ENCODE measurements around the gene FBN1. TPM values are rescaled to one million over a fixed set of nuclear protein-coding genes. Genes with fewer than 3 reads are reported as not detected.

FBN1 gene
- total RNA-seq = 72.1 and 94.6 TPM in 2 replicates

- DNase-seq (ENCODE audit: low read depth in 2 of 2) = peak; percentile 64 to 88
Observed at GRCh38 chr15:48645558-48646330, at the start of gene FBN1. FBN1 (minus strand) TSS chr15:48645709; CDS start chr15:48644769, 940 bp downstream.

DNA sequence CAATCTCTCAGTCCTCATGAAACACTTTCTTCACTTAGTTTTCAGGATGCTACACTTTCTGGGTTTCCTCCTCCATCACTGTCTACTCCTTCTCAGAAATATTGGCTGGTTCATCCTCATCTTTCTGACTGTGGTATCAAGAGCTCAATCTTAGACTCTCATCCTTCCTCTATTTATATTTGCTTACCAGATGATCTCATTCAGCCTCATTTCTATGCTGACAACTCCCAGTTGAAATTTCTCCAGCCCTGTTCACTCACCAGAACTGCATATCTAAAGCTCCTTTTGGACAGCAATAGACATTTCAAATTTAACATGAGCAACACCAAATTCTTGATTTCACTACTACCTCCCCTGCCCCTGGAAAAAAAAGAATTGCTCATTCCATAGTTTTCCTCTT lies 48.0 kb upstream of the FBN1 start:
- no peak for DNase-seq (ENCODE audit: low read depth in 2 of 2)

DNA sequence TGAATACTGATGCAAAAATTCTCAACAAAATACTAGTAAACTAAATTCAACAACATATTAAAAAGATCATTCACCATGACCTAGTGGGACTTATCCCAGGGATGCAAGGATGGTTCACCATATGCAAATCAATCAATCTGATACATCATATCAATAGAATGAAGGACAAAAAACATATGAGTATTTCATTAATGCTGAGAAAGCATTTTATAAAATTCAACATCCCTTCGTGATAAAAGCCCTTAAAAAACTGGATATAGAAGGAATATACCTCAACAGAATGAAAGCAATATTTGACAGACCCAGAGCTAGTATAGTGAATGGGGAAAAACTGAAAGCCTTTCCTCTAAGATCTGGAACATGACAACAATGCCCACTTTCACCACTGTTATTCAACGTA lies 43.0 kb upstream of the FBN1 start:
- DNase-seq (ENCODE audit: low read depth in 2 of 2) = no peak

- DNase-seq (ENCODE audit: low read depth in 2 of 2) = no peak
Observed at GRCh38 chr15:48683991-48684765, 38.7 kb upstream of the FBN1 start.

DNA sequence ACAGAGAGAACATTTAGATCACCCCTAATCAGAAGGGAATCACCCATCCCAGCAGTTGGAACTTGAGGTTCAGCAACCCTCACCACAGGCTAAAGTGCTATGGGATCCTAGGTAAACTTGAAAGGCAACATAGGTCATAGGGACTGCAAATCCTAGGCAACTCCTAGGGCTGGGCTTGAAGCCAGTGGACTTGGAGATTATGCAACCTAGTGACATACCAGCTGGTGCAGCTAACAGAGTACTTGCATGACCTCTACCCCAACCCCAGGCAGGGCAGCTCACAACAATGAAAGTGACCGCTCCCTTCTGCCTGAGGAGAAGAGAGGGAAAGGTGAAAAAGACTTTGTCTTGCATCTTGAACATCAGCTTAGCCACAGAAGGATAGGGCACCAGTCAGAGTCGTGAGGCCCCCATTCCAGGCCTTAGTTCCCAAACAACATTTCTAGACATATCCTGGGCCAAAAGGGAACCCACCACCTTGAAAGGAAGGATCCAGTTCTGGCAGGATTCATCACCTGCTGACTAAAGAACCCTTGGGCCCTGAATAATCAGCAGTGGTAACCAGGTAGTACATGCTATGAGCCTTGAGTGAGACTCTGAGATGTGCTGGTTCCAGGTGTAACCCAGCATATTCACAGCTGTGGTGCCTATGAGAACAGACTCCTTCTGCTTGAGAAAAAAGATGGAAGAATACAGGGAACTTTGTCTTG lies 37.6 kb upstream of the FBN1 start:
- DNase-seq (ENCODE audit: low read depth in 2 of 2) = no peak

GRCh38 chr15:48681353-48681752 lies 35.8 kb upstream of the FBN1 start:
- no peak for DNase-seq (ENCODE audit: low read depth in 2 of 2)

DNA sequence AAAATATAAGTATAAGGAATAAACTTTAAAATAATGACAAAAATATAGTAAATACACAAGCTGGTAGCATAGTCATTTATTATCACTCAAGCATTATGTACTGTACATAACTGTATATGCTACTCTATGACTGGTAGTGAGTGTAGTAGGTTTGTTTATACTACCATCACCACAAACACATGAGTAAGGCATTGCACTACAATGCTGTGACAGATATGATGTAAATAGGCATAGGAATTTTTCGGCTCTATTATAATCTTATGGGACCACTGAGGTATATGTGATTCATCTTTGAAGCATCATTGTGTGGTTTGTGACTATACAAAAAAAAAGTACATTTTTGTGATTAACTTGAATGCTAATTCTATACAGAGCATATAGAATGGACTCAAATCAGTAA lies 35.3 kb upstream of the FBN1 start:
- no peak for DNase-seq (ENCODE audit: low read depth in 2 of 2)

- DNase-seq (ENCODE audit: low read depth in 2 of 2) = no peak
Observed at GRCh38 chr15:48679952-48680351, 34.4 kb upstream of the FBN1 start.

GRCh38 chr15:48678851-48679250 lies 33.3 kb upstream of the FBN1 start:
- no peak for DNase-seq (ENCODE audit: low read depth in 2 of 2)

DNA sequence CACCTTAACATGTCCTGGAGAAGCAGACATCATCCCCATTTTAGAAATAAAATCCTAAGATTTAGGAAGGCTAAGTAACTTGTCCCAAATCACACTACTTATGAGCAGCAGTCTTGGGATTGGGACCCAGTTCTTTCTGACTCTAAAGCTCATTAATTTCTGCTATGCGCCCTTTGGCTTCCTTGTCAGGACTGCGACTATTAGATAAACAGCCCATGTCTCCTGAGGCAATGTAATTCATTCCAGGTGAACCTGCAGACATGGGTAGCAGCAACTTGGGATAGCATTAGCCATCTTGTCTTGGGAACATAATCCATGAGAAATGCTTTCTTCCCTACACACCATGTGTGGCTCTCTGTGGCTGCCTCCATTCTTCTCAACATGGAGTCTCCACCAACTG lies 32.3 kb upstream of the FBN1 start:
- DNase-seq (ENCODE audit: low read depth in 2 of 2) = no peak

DNA sequence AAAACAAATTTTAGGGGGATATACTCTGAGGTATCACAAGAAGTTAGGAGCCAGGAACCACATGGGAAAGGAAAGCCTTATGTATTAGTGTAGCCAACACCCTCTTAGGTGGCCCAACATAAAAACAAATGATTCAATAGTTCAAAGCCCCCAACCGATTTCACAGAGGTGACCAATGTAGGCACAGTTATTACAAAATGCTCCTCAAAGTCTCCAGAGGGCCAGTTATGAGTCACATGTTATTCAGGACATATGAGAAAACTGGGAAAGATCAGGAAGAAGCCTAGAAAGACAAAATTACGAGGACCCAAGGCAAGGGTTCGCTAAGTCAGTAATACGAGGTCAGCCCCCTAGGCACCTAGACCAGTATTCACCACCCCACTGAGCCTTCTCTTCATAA lies 29.9 kb upstream of the FBN1 start:
- DNase-seq (ENCODE audit: low read depth in 2 of 2) = no peak

DNA sequence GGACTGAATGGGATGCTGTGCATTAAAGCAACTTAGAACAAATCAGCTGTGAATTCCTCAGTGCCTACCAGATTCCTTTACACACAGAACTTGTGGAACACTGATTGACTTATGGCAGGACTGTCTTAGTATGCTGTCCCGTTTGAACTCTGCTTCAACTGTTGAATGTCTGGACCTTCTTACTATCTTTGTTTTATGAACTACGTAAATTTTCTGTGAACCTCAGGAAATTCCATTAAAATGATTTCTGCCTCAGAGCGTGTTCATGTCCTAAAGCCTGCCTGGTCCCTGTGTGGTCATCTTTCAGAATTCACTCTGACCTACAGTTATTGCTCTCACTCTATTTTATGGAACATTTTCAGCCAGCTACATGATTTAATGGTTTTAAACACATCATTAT lies 29.4 kb upstream of the FBN1 start:
- DNase-seq (ENCODE audit: low read depth in 2 of 2) = no peak

DNA sequence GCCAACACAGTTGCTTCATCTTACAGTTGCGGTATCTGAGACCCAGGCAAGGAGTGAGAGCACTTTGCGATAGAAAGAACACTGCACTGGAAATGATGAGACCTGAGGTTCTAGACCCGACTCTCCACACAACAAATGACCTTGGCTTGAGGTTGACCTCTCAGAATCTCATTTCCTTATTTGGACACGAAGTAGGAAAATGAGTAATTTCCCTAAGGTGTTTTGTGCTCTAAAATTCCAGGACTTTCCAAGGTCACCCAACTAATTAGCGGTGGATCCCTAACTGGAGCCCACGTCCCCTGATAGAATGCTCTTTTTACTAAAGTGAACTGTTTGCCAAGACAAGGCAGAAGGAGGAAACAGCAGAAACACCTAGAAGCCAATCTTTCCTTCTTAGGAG lies 26.7 kb upstream of the FBN1 start:
- peak in 1 of 2 donors; percentile 4 for DNase-seq (ENCODE audit: low read depth in 2 of 2)

DNA sequence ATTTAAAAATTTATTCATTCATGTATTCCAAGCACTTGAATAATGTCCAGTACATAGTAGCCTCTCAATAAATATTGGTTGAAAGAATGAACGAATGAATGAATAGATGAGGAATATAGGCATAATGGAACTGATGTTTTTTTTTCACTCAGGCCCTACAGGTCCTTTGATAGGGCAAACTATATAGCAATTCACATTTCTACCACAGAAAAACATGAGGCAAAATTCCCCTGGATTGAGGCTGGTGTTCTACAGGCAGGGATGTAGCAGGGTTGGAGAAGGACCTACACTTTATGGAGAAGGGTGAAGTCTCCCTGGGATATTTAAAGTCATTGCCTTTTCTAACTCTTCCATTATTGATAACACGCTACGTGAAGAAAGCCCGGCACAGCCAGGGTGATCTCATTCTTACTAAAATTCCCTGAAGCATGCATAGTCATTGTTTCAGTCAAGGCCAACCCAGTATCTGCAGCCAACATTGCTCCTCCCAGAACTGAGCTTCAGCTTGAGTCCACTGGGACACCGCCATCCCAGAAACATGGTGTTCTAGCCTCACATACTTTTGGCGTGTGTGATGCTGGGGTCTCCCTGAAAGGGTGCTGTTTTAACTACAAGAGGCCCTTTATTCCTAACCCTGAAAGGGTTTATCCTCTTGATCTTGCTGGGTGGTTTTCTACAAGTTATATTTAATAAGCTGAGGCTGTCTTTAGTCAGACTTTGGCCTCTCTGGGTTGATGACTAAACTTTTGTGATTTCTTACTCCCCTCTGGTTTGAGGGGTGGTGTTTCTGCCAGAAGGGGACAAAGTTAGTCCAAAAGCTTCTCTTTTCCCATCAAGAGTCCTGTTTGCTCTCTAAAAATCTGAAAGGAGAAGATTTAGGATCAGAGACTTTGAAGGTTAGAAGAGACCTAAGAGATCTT lies 25.9 kb upstream of the FBN1 start:
- no peak for DNase-seq (ENCODE audit: low read depth in 2 of 2)

DNA sequence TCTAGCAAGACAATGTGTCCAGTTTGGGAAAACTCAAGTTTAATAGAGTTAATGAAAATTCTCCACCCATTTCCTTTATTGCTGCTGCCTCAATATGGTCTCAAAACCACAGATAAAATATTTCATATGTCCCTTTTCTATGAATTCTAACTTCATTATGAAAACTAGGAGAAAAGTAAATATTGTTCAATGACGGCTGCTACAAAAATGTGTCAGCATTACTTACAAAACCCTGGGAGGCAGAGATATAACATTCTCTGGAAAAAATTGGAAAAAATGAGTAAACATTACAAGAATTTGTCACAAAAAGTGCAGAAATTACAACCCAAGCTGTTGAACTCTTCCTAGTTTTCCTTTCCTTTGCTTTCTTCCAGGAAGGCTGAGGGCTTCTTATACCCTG lies 22.2 kb upstream of the FBN1 start:
- no peak for DNase-seq (ENCODE audit: low read depth in 2 of 2)

GRCh38 chr15:48664436-48664835 lies 18.9 kb upstream of the FBN1 start:
- no peak for DNase-seq (ENCODE audit: low read depth in 2 of 2)

DNA sequence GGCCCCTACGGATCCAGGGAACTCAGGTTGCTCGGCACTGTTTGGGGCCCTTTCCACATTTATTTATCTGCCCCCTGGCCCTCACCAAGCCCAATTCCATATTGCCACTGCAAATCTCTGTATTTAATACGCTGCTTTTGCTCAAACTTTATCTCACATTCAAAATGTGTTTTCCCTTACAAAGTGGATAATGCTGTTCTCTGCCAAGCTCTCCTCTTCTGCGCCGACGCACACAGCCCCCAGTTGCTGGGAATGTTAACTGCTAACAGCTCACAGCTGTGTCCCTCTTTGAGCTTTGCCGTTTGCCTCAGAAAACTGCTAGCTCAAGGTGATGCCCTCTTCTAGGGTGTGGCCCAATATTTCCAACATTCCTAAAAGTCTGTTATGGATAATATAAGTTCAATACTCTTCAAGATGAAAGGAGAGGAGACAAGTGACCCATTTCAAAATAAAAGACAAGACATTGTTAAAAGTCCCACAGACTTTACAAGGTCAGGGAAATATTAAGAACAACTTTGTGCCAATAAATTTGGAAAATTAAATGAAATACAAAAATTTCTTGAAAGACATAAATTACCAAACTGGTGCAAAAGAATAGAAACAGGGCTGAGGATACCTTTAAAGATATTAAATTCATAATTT lies 12.6 kb upstream of the FBN1 start:
- DNase-seq (ENCODE audit: low read depth in 2 of 2) = no peak

- DNase-seq (ENCODE audit: low read depth in 2 of 2) = no peak
Observed at GRCh38 chr15:48654801-48655200, 9.3 kb upstream of the FBN1 start.

DNA sequence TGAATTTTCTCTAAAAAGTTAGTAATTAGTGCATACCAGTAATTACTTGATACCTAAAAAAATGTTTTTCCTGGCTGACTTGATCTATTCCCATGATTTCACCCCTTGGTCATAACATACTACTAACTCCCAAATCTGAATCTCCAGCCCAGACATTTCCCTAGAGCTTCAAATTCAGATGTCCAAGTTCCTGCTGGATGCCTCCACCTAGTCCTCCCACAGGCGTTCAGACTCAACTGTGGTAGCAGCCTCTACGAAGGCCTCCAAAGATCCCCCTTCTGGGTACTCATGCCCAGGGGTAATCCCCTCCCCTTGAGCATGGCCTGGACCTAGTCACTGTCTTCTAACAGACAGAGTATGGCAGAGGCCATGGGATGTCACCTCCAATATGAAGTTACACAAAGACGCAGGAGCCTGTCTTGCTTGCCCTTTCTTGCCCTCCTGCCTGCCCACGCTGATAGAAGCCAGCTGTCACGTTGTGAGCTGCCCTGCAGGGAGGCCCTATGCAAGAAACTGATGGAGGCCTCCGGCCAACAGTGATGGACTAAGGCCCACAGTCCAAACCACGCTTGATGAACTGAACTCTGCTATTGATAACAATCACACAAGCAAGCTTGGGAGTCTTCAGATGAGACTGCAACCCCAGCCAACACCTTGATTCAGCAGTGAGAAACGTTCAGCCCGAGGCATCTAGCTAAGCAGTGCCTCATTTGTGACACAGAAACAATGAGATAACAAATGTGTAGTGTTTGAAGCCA lies 8.6 kb upstream of the FBN1 start:
- DNase-seq (ENCODE audit: low read depth in 2 of 2) = no peak

GRCh38 chr15:48653216-48653615 lies 7.7 kb upstream of the FBN1 start:
- DNase-seq (ENCODE audit: low read depth in 2 of 2) = no peak
